Measurements from ENCODE around the gene TEX26.
"Not testable (repeated sequence)": the region's sequence is repeated elsewhere in the genome, so short reads cannot be mapped to it uniquely, and the experiment has no call there.

Gene TEX26

DNA sequence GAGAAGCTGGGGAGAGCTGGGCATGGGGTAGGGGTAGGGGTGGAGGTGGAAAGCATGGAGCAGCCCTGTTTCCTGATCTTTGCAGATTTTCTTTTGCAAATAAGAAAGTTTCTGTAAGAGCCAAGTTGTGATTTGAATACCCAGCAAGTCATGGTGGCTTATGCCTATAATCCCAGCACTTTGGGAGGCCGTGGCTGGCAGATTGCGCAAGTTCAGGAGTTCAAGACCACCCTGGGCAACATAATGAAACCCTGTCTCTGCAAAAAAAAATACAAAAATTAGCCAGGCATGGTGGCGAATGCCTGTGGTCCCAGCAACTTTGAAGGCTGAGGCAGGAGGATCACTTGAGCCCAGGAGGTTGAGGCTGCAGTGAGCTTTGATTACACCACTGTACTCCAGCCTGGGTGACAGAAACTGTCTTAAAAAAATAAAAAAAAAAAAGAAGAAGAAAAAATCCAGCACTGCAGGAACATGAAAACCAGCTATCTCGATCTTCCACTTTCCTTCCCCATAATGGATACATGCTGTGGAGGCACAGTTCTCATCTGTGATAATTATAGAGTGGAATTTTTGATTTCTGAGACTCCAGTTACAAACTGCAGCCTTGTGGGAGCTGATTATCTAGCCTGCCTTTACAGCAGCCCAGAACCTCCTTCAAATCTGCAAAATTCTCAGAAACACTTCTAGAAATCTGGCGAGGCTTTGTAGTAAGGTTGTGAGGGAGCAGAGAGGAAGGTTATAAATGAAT lies 12.1 kb upstream of the TEX26 start:
- no peak for DNase-seq

DNA sequence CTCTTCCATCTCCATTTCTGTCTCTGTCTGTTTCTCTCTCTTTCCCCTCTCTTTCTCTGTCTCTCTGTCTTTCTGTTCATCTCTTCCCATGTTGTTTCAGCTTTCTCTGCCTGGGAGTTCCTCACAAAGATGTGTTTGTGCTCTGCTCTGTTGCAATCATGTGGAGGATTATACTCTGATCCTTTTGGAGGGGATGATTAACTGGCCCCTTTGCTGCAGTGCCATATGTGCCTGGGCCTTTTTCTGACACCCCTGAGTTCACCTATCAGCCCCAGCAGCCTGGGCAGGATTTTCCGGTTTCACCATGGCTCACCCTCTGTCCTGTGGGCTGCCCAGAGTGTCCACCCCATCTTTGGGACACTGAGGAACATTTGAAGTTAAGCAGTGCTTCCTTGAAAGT lies 9.0 kb upstream of the TEX26 start:
- DNase-seq, result no peak

- no peak for DNase-seq
Measured at GRCh38 chr13:30924721-30925120, 7.7 kb upstream of the TEX26 start.

DNA sequence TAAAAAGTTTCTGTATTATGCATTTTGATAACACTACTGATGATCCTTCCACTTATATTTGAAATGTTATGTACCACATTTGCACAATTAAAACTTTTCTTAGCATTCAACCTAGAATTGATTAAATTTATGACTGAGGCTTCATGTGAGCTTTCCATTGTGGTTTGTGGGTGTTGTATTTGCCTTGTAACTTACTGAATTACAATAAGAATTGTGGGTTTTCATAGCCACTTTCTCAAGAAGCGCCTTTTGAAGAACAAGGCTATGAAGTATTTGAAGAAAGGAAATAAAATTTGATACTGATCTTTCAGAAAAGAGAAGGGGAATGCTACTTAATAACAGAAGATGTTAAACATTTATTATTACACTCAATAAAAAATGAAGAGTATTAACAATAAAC lies 7.0 kb upstream of the TEX26 start:
- no peak for DNase-seq

DNA sequence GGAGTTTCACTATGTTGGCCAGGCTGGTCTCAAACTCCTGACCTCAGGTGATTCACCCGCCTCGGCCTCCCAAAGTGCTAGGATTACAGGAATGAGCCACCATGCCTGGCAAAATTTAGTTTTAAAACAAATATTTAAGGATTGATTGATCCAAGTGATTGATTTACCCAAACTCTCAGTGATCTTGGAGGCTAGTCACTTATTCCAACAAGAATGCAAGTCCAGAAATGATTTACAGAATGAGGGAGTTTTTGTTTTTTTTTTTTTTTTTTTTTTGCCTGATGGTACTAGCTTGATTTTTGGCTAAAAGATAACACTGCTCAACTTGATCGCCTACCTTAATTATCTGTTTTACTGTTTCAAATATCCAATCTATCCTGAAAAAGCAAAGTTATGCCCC lies 5.7 kb upstream of the TEX26 start:
- no peak for DNase-seq

- not testable (repeated sequence) for DNase-seq
Measured at GRCh38 chr13:30927188-30927587, 5.3 kb upstream of the TEX26 start.

DNA sequence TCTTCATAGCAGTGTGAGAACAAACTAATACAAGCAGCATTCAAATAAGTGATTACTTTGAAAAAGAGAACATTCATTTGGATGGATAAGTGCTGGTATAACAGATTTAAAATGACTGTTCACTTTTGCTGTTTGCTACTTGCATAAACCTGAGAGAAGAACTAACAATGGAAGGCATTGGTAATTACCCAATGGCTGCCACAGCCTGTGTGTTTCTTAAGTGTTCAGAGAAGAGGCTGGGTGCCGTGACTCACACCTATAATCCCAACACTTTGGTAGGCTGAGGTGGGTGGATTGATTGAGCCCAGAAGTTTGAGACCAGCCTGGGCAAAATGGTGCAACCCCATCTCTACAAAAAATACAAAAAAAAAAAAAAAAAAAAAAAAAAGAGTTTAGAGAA lies 4.9 kb upstream of the TEX26 start:
- DNase-seq, result no peak

DNA sequence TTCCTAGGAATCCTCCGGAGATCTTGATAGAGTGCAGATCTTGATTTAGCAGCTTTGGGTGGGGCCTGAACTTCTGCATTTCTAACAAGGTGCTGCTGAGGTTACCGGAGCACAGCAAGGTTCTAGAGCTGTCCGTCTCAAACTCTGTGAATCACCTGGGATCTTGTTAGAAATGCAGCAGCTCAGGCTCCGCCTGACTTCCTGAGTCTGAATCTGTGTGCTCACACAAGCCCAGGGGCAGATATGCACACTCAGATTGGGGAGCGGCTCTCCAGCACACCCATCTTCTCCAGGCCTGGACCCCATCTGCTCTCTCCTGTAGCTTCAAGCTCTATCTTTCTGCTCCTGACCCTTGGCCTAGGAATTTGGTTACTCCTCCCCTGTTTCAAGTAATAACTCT lies 3.5 kb upstream of the TEX26 start:
- DNase-seq, result no peak

GRCh38 chr13:30933354-30933670 lies 856 bp downstream of the TEX26 start:
- no peak for DNase-seq

- DNase-seq, result no peak
Measured at GRCh38 chr13:30934381-30934780, 1.9 kb downstream of the TEX26 start.

GRCh38 chr13:30934803-30935202 lies 2.3 kb downstream of the TEX26 start:
- DNase-seq, result no peak

DNA sequence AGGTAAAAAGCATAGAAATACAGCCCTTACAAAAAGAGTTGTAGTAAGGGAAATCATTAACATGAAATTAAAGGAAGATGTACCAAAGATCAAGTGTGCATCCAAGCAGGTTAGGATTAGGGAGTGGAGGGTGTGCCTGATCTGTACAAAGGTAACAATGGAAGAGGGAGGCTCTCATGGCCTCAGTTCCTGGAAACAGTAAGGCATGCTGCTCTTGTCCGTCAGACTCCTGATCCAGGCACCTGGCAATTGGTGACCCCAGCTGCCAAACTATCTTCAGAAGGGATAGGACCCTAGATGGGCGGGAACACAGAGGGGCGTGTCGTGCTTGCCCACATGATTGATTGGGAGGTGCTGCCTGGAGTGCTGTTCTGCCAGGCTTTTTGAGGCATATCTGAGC lies 4.5 kb downstream of the TEX26 start:
- DNase-seq, result no peak

GRCh38 chr13:30943881-30944280 lies 11.4 kb downstream of the TEX26 start:
- no peak for DNase-seq

GRCh38 chr13:30957258-30957943 lies 24.9 kb downstream of the TEX26 start:
- DNase-seq, result no peak

GRCh38 chr13:30959678-30960077 lies 27.2 kb downstream of the TEX26 start:
- no peak for DNase-seq

GRCh38 chr13:30963791-30964190 lies 31.3 kb downstream of the TEX26 start:
- no peak for DNase-seq

GRCh38 chr13:30965380-30965779 lies 32.9 kb downstream of the TEX26 start:
- no peak for DNase-seq

- DNase-seq, result no peak
Measured at GRCh38 chr13:30966101-30966500, 33.6 kb downstream of the TEX26 start.

DNA sequence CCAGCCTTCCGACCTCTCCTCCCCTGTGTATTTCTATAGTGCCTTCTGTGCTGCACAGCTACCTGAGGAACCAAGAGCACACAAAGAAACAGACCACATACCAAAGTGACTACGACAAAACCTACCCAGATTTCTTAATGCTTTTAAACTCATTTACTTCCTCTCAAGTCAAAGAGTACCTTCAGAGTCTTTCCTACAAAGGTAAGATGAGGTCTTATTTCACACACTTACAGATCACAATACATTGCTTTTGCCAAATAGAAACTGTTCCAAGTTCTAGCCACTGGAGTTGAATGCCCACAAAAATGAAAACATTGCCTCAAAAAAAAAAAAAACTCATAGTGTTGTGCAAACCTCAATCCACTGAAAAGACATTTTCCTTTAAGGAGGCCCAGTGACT lies 36.4 kb downstream of the TEX26 start:
- DNase-seq, result no peak

- DNase-seq, result no peak
Measured at GRCh38 chr13:30971575-30971974, 39.1 kb downstream of the TEX26 start.

DNA sequence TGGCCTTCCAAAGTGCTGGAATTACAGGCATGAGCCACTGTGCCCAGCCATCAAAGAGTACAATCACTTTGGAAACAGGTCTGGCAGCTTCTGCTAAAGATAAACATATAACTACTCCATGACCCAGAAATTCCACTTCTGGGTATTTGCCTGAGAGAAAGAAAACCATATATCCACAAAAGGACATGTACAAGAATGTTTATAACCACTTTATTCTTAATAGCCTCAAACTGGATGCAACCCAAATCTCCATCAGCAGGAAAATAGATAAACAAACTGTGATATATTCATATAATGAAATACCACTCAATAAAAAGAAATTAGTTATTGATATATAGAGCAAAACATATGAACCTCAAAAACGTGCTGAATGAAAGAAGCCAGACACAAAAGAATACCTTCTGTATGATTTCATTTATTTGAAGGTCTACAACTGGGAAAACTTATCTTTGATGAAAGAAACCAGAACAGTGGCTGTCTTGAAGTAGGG lies 40.5 kb downstream of the TEX26 start:
- DNase-seq, result no peak

GRCh38 chr13:30974350-30974749 lies 41.9 kb downstream of the TEX26 start:
- no peak for DNase-seq

- DNase-seq, result no peak
Measured at GRCh38 chr13:30976025-30976424, 43.6 kb downstream of the TEX26 start.
